ENCODE measurements around the gene SPATA9.

The SPATA9 gene

GRCh38 chr5:95630394-95630917 is 52.3 kb downstream of the SPATA9 start:
- H3K27ac ChIP-seq (ENCODE audit: low read depth, low read length): no peak overlapping the region
- no peaks in the 10 kb centered on the region for H3K36me3 ChIP-seq (ENCODE audit: control insufficient read depth in 1 of 2, insufficient read depth in 2 of 2, low read length in 2 of 2)
- peaks cover 5% of the 10 kb centered on the region in 2 donors for H3K4me1 ChIP-seq (ENCODE audit: control insufficient read depth in 1 of 2, insufficient read depth in 2 of 2, low read length in 2 of 2)
- H3K9ac ChIP-seq (ENCODE audit: low read depth in 1 of 2, low read length in 2 of 2): no peak overlapping the region
- H3K27me3 ChIP-seq (ENCODE audit: control insufficient read depth in 1 of 2, insufficient read depth in 2 of 2, low read length in 2 of 2): no peaks in the 10 kb centered on the region
- no peaks in the 10 kb centered on the region for H3K9me3 ChIP-seq (ENCODE audit: control insufficient read depth in 1 of 2, low read length in 2 of 2)
- no peak overlapping the region for H3K4me3 ChIP-seq (ENCODE audit: low read depth in 1 of 2, low read length in 2 of 2)

GRCh38 chr5:95628933-95629332 is 53.9 kb downstream of the SPATA9 start:
- Histone ChIP-seq H3K4me3 (ENCODE audit: low read depth in 1 of 2, low read length in 2 of 2) (no peak overlapping the region), H3K9ac (ENCODE audit: low read depth in 1 of 2, low read length in 2 of 2) (no peak overlapping the region), H3K27ac (ENCODE audit: low read depth, low read length) (no peak overlapping the region), H3K9me3 (ENCODE audit: control insufficient read depth in 1 of 2, low read length in 2 of 2) (no peaks in the 10 kb centered on the region), H3K4me1 (ENCODE audit: control insufficient read depth in 1 of 2, insufficient read depth in 2 of 2, low read length in 2 of 2) (peaks cover 5% of the 10 kb centered on the region in 2 donors), H3K27me3 (ENCODE audit: control insufficient read depth in 1 of 2, insufficient read depth in 2 of 2, low read length in 2 of 2) (no peaks in the 10 kb centered on the region), H3K36me3 (ENCODE audit: control insufficient read depth in 1 of 2, insufficient read depth in 2 of 2, low read length in 2 of 2) (no peaks in the 10 kb centered on the region)

- H3K4me1 ChIP-seq (ENCODE audit: control insufficient read depth in 1 of 2, insufficient read depth in 2 of 2, low read length in 2 of 2): peaks cover 5% of the 10 kb centered on the region in 2 donors
- H3K27ac ChIP-seq (ENCODE audit: low read depth, low read length): no peak overlapping the region
Observed at GRCh38 chr5:95627971-95628810, 54.6 kb downstream of the SPATA9 start.

GRCh38 chr5:95626701-95627100 is 56.1 kb downstream of the SPATA9 start:
- Histone ChIP-seq H3K27ac (ENCODE audit: low read depth, low read length) (no peak overlapping the region), H3K4me3 (ENCODE audit: low read depth in 1 of 2, low read length in 2 of 2) (no peak overlapping the region), H3K36me3 (ENCODE audit: control insufficient read depth in 1 of 2, insufficient read depth in 2 of 2, low read length in 2 of 2) (no peaks in the 10 kb centered on the region), H3K4me1 (ENCODE audit: control insufficient read depth in 1 of 2, insufficient read depth in 2 of 2, low read length in 2 of 2) (peaks cover 7 to 8% of the 10 kb centered on the region in 2 donors), H3K27me3 (ENCODE audit: control insufficient read depth in 1 of 2, insufficient read depth in 2 of 2, low read length in 2 of 2) (no peaks in the 10 kb centered on the region), H3K9me3 (ENCODE audit: control insufficient read depth in 1 of 2, low read length in 2 of 2) (no peaks in the 10 kb centered on the region), H3K9ac (ENCODE audit: low read depth in 1 of 2, low read length in 2 of 2) (no peak overlapping the region)

More at GRCh38 chr5:95627971-95628810, 54.6 kb downstream of the SPATA9 start:
- Histone ChIP-seq H3K27me3 (ENCODE audit: control insufficient read depth in 1 of 2, insufficient read depth in 2 of 2, low read length in 2 of 2) (no peaks in the 10 kb centered on the region), H3K9me3 (ENCODE audit: control insufficient read depth in 1 of 2, low read length in 2 of 2) (no peaks in the 10 kb centered on the region), H3K9ac (ENCODE audit: low read depth in 1 of 2, low read length in 2 of 2) (no peak overlapping the region), H3K4me3 (ENCODE audit: low read depth in 1 of 2, low read length in 2 of 2) (no peak overlapping the region), H3K36me3 (ENCODE audit: control insufficient read depth in 1 of 2, insufficient read depth in 2 of 2, low read length in 2 of 2) (no peaks in the 10 kb centered on the region)

- peaks cover 11 to 24% of the 10 kb centered on the region in 2 donors for H3K4me1 ChIP-seq (ENCODE audit: control insufficient read depth in 1 of 2, insufficient read depth in 2 of 2, low read length in 2 of 2)
- H3K27me3 ChIP-seq (ENCODE audit: control insufficient read depth in 1 of 2, insufficient read depth in 2 of 2, low read length in 2 of 2): peaks cover 7 to 8% of the 10 kb centered on the region in 2 donors
- no peak overlapping the region for H3K27ac ChIP-seq (ENCODE audit: low read depth, low read length)
- H3K36me3 ChIP-seq (ENCODE audit: control insufficient read depth in 1 of 2, insufficient read depth in 2 of 2, low read length in 2 of 2): no peaks in the 10 kb centered on the region
- no peaks in the 10 kb centered on the region for H3K9me3 ChIP-seq (ENCODE audit: control insufficient read depth in 1 of 2, low read length in 2 of 2)
- H3K4me3 ChIP-seq (ENCODE audit: low read depth in 1 of 2, low read length in 2 of 2): no peak overlapping the region
- H3K9ac ChIP-seq (ENCODE audit: low read depth in 1 of 2, low read length in 2 of 2): no peak overlapping the region
Observed at GRCh38 chr5:95624368-95624767, 58.4 kb downstream of the SPATA9 start.

- no peak overlapping the region for H3K9ac ChIP-seq (ENCODE audit: low read depth in 1 of 2, low read length in 2 of 2)
- H3K36me3 ChIP-seq (ENCODE audit: control insufficient read depth in 1 of 2, insufficient read depth in 2 of 2, low read length in 2 of 2): no peaks in the 10 kb centered on the region
- H3K27me3 ChIP-seq (ENCODE audit: control insufficient read depth in 1 of 2, insufficient read depth in 2 of 2, low read length in 2 of 2): peaks cover 8 to 13% of the 10 kb centered on the region in 2 donors
- no peak overlapping the region for H3K27ac ChIP-seq (ENCODE audit: low read depth, low read length)
- no peaks in the 10 kb centered on the region for H3K9me3 ChIP-seq (ENCODE audit: control insufficient read depth in 1 of 2, low read length in 2 of 2)
- H3K4me3 ChIP-seq (ENCODE audit: low read depth in 1 of 2, low read length in 2 of 2): no peak overlapping the region
- peaks cover 11 to 27% of the 10 kb centered on the region in 2 donors for H3K4me1 ChIP-seq (ENCODE audit: control insufficient read depth in 1 of 2, insufficient read depth in 2 of 2, low read length in 2 of 2)
Observed at GRCh38 chr5:95623706-95624105, 59.1 kb downstream of the SPATA9 start.

DNA sequence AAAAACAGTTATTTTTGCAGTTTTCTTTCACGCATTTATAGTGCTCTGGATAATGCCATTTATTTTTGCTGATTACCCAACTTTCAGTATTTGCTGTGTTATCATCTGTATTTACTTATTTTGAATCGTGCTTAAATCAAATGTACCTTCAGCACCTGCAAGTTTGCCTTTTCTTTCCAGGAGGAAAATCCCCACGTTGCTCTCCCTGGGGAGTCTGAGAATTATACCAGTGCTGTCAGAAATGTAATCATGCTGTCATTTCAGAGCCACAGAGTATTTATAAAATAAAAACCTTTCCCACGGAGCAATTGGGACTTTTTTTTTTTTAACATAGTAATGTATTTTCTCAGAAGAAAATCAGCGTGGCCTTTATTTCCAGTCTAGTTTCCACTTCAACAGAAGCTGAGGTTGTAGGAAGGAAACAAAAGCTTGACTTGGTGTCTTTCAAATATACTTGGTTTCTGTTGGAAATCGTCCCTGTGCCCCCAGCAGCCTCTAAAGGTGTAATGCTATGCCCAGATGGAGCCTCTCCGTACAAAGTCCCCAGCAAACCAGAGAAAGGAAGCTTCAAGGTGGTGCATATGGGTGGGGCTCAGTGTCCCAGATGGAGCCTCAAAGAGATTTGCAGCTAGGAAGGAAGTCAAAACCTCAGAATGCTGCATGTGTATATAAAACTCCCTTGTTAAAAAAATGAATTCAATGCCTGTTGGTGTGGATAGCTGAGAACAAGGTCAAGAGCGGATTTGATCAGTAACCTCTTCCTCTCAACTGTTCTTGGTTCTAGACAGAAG is 60.8 kb downstream of the SPATA9 start:
- Histone ChIP-seq H3K27ac (ENCODE audit: low read depth, low read length) (no peak overlapping the region), H3K9ac (ENCODE audit: low read depth in 1 of 2, low read length in 2 of 2) (no peak overlapping the region), H3K27me3 (ENCODE audit: control insufficient read depth in 1 of 2, insufficient read depth in 2 of 2, low read length in 2 of 2) (peaks cover 8 to 13% of the 10 kb centered on the region in 2 donors), H3K4me3 (ENCODE audit: low read depth in 1 of 2, low read length in 2 of 2) (no peak overlapping the region), H3K4me1 (ENCODE audit: control insufficient read depth in 1 of 2, insufficient read depth in 2 of 2, low read length in 2 of 2) (peaks cover 11 to 22% of the 10 kb centered on the region in 2 donors), H3K36me3 (ENCODE audit: control insufficient read depth in 1 of 2, insufficient read depth in 2 of 2, low read length in 2 of 2) (no peaks in the 10 kb centered on the region), H3K9me3 (ENCODE audit: control insufficient read depth in 1 of 2, low read length in 2 of 2) (no peaks in the 10 kb centered on the region)

DNA sequence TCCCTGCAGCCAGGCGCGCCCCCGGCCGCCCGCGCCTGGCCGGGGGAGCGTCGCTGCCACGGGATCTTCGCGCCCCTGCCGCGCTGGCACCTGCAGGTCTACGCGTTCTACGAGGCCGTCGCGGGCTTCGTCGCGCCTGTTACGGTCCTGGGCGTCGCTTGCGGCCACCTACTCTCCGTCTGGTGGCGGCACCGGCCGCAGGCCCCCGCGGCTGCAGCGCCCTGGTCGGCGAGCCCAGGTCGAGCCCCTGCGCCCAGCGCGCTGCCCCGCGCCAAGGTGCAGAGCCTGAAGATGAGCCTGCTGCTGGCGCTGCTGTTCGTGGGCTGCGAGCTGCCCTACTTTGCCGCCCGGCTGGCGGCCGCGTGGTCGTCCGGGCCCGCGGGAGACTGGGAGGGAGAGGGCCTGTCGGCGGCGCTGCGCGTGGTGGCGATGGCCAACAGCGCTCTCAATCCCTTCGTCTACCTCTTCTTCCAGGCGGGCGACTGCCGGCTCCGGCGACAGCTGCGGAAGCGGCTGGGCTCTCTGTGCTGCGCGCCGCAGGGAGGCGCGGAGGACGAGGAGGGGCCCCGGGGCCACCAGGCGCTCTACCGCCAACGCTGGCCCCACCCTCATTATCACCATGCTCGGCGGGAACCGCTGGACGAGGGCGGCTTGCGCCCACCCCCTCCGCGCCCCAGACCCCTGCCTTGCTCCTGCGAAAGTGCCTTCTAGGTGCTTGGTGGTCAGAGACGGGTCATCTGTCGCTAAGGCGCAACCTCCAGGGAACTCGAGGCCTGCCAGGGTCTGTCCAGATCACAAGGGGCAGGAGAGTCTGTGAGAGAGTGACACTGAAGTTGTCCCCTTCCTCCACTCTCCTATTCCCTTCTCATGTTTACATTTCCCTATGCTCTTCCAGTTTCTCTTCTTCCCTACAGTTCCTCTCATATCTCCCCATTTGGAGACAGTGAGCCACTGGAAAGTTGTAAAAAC is 61.6 kb downstream of the SPATA9 start:
- Histone ChIP-seq H3K27ac (ENCODE audit: low read depth, low read length) (no peak overlapping the region), H3K27me3 (ENCODE audit: control insufficient read depth in 1 of 2, insufficient read depth in 2 of 2, low read length in 2 of 2) (peaks cover 8 to 13% of the 10 kb centered on the region in 2 donors), H3K4me1 (ENCODE audit: control insufficient read depth in 1 of 2, insufficient read depth in 2 of 2, low read length in 2 of 2) (peaks cover 11 to 22% of the 10 kb centered on the region in 2 donors), H3K9me3 (ENCODE audit: control insufficient read depth in 1 of 2, low read length in 2 of 2) (no peaks in the 10 kb centered on the region), H3K9ac (ENCODE audit: low read depth in 1 of 2, low read length in 2 of 2) (peak overlapping the region; percentile 16 to 17), H3K4me3 (ENCODE audit: low read depth in 1 of 2, low read length in 2 of 2) (peak overlapping the region; percentile 45 to 71), H3K36me3 (ENCODE audit: control insufficient read depth in 1 of 2, insufficient read depth in 2 of 2, low read length in 2 of 2) (no peaks in the 10 kb centered on the region)

DNA sequence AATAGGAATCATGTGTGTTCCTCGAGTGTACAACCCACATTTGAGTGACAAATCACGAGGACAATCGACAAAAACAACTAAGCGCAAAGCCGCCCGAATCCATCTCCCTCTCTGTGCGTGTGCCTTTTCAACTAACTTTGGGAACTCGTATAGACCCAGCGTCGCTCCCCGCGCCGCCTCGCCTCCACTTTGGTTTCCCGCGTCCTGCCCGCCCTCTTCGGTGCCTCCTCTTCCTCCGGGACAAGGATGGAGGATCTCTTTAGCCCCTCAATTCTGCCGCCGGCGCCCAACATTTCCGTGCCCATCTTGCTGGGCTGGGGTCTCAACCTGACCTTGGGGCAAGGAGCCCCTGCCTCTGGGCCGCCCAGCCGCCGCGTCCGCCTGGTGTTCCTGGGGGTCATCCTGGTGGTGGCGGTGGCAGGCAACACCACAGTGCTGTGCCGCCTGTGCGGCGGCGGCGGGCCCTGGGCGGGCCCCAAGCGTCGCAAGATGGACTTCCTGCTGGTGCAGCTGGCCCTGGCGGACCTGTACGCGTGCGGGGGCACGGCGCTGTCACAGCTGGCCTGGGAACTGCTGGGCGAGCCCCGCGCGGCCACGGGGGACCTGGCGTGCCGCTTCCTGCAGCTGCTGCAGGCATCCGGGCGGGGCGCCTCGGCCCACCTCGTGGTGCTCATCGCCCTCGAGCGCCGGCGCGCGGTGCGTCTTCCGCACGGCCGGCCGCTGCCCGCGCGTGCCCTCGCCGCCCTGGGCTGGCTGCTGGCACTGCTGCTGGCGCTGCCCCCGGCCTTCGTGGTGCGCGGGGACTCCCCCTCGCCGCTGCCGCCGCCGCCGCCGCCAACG is 62.5 kb downstream of the SPATA9 start, which contains the start of gene GPR150:
Gene GPR150 (plus strand): TSS at position 58 of the 840 bp plus-strand sequence. CDS start 189 bp downstream, at position 247.
- peaks cover 11 to 22% of the 10 kb centered on the region in 2 donors for H3K4me1 ChIP-seq (ENCODE audit: control insufficient read depth in 1 of 2, insufficient read depth in 2 of 2, low read length in 2 of 2)
- peak within 1 kb of the TSS; percentile 75 to 76 for H3K4me3 ChIP-seq (ENCODE audit: low read depth in 1 of 2, low read length in 2 of 2)
- H3K36me3 ChIP-seq (ENCODE audit: control insufficient read depth in 1 of 2, insufficient read depth in 2 of 2, low read length in 2 of 2): no peaks in the 10 kb centered on the region
- peaks cover 8 to 13% of the 10 kb centered on the region in 2 donors for H3K27me3 ChIP-seq (ENCODE audit: control insufficient read depth in 1 of 2, insufficient read depth in 2 of 2, low read length in 2 of 2)
- no peaks in the 10 kb centered on the region for H3K9me3 ChIP-seq (ENCODE audit: control insufficient read depth in 1 of 2, low read length in 2 of 2)
- H3K9ac ChIP-seq (ENCODE audit: low read depth in 1 of 2, low read length in 2 of 2): peak within 1 kb of the TSS; percentile 48 to 49
- H3K27ac ChIP-seq (ENCODE audit: low read depth, low read length): no peak within 1 kb of the TSS

Measured in duodenal mucosa (tissue), 2 donors.